HG02588 (cell line): ENCODE data around the gene CLDN9.

ENCODE experiments used
- ATAC-seq: cut with Tn5 transposase; IDR thresholded peaks from one replicate; pipeline ENCODE4 v1.9.1; 2021; ENCODE audit warnings: mild to moderate bottlenecking, moderate library complexity; ENCODE audit not compliant: unreplicated experiment

The CLDN9 gene, protein sequence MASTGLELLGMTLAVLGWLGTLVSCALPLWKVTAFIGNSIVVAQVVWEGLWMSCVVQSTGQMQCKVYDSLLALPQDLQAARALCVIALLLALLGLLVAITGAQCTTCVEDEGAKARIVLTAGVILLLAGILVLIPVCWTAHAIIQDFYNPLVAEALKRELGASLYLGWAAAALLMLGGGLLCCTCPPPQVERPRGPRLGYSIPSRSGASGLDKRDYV

DNA sequence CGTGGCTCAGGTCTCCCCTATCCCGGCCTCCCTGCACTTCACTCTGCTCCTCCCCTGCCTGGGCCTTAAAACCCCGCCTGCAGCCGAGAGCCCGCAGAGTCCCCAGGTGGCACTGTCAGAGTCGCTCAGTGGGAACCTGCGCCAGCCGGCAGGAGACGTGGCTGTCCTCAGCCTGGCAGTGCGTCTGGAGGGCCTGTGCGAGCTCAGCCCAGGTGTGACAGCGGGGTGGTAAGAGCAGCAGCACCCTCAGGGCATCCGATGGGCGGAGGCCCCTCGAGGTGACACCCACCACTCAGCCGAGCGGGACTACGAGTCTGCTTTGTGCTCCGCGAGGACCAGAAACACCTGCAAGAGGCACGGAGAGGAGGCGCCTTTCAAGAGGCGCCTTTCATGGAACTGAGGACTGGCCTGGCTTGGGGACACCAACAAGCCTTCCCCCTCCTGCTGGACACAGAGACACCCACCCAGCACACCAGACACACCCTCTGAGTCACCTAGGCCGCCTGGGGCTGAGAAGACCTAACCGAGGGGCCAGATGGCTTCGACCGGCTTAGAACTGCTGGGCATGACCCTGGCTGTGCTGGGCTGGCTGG lies at the start of gene CLDN9:
TSS of gene CLDN9 (plus strand) at position 96 of the 593 bp plus-strand sequence. CDS start at position 536, 440 bp downstream.
- ATAC-seq, result no peak

DNA sequence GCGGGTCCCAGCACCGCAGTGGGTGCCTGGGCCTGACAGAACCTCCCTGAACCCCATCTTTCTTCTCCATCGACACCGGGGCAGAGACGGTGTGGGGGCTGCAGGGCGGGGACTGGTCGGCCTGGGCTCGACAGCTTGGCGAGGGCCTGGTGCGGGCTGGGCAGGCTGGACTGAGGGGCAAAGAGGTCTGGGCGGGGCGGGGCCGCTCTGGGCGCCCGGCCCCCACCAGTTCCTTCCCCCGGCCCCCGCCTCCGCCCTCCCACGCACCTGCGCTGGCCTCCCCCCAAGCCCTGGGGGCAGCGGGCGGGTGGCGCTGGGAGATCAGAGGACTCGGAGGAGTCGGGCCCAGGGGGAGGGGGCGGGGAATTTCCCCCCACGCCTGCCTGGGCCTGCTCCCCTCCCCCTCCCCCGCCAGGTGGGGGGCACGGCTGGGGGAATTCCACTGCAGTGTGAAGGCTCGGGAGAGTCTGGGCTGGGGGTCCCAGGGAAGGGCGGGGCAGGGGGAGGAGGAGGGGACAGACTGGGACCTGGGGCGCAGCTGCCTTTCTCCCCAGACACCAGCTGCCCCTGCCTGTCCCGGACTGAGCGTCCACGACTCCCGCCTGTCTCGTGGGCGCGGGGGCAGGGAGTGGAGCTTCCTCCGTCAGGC lies 49.5 kb upstream of the CLDN9 start:
- no peak for ATAC-seq

DNA sequence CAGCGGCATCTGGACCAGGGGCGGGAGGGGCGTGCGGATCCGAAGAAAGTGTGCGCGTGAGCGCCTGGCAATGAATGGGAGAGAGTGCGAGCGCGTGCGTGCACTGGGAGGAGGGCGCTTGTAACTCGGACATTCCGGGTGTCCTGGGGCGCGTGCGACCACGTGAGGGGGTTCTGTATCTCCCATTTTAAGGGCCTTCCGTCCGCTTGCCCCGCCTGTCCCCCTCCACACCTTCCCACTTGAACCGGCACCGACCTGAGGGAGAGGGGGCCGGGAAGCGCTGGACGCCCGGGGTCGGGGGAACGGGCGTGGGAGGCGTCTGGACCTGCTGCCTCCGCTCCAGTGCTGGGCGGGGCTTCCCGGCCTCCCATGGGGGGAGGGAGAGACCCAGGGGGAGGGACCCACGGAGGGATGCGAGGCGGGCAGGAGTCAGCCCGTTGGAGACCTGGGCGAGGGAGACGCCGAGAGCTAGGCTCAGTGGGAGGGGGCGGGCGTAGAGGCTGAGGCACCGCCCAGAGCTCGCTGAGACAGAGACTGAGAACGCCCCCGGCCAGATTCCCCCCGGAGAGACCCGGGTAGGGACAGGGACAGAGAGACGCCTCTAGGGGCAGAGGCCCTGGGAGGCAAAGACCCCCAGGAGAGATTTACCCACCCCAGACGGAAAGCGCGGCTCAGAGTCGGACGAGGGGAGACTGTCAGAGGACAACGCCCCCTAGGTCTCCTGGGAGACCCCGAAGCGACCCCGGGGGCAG lies 48.8 kb upstream of the CLDN9 start, which contains the start of gene KREMEN2:
TSS of gene KREMEN2 (plus strand) at position 553 of the 752 bp plus-strand sequence. CDS start 246 bp downstream, outside the sequence.
- no peak for ATAC-seq

DNA sequence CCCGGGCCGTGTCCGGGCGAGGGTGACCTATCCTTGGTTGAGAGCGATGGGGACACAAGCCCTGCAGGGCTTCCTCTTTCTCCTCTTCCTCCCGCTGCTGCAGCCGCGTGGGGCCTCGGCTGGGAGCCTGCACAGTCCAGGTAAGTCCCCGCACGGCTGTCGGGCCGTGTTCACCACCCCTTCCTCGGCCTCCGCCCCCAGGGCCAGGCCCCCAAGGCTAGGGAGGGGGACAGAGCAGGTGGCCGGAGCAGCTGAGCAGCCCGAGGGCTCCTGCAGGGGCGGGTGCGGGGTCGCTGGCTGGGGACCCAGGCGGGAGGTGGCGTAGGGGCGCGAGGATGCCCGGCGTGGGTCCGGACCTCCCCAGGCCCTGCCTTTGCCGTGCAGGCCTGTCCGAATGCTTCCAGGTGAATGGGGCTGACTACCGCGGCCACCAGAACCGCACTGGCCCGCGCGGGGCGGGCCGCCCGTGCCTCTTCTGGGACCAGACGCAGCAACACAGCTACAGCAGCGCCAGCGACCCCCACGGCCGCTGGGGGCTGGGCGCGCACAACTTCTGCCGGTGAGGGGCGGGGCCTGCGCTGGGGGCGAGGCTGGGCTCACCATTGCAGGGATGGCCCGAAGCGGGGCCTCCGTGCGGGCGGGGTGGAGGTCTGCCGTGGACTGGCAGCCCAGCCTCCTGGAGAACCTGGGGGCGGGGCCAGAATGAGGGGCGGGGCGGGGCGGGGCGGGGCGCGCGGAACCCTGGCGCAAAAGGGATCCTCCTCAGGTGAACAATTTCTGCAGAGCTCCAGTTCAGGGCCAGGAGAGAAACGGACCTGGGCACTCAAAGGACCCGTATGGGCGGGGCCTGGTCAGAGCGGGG lies 48.0 kb upstream of the CLDN9 start:
- ATAC-seq, result no peak

DNA sequence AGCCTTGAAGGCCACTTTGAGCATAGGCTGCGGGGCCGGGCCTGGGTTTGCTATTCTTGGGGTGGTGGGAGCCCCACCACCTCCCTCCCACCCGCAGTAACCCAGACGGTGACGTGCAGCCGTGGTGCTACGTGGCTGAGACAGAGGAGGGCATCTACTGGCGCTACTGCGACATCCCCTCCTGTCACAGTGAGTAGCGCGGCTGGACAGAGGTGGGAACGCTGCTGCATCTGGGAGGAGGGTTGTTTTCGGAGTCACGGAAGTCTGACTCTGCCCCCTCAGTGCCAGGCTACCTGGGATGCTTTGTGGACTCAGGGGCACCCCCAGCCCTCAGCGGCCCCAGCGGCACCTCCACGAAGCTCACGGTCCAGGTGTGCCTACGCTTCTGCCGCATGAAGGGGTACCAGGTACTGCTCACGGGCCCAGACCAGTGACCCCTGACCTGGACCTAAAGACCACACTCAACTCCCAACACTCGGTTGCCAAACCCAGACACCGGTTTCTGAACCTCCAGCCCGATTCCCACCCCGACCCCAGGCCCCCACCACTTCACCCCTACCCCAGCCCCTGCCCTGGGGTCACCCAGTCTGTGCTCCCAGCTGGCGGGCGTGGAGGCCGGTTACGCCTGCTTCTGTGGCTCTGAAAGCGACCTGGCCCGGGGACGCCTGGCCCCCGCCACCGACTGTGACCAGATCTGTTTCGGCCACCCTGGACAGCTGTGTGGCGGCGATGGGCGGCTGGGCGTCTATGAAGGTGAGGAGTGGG lies 46.5 kb upstream of the CLDN9 start:
- ATAC-seq, result no peak

DNA sequence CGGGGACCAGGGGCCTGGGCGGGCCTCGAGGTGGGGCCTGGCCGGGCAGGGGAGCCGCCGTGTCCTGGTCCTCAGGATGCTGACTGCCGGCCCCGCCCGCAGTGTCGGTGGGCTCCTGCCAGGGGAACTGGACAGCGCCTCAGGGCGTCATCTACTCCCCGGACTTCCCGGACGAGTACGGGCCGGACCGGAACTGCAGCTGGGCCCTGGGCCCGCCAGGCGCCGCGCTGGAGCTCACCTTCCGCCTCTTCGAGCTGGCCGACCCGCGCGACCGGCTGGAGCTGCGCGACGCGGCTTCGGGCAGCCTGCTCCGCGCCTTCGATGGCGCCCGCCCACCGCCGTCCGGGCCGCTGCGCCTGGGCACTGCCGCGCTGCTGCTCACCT lies 45.9 kb upstream of the CLDN9 start:
- ATAC-seq, result no peak

DNA sequence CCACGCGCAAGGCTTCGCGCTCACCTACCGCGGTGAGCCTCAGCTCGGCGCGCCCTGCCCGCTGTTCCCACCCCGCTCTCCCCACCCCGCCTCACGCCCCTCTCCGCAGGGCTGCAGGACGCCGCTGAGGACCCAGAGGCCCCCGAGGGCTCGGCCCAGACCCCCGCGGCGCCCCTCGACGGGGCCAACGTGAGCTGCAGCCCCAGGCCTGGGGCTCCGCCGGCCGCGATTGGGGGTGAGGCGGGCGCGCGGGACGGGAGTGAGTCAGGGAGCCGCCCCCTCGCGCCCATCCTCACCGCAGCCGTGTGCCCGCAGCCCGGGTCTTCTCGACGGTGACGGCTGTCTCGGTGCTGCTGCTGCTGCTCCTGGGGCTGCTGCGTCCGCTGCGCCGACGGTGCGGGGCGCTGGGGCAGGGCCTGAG lies 45.5 kb upstream of the CLDN9 start:
- no peak for ATAC-seq

DNA sequence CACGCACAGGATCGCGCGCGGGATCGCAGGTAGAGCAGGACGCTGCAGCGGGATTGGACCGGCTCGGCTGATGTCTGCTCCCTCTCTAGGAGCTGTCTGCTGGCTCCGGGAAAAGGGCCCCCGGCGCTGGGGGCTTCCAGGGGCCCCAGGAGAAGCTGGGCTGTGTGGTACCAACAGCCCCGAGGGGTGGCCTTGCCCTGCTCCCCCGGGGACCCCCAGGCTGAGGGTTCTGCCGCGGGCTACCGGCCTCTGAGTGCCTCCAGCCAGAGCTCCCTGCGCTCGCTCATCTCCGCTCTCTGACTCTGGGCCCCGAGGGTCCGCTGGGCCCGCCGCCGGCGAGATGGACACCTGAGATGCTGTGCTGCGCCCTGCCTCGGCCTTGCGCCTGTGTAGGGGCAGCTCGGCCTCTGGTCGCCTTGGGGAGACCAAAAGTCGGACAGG lies 45.0 kb upstream of the CLDN9 start:
- no peak for ATAC-seq

DNA sequence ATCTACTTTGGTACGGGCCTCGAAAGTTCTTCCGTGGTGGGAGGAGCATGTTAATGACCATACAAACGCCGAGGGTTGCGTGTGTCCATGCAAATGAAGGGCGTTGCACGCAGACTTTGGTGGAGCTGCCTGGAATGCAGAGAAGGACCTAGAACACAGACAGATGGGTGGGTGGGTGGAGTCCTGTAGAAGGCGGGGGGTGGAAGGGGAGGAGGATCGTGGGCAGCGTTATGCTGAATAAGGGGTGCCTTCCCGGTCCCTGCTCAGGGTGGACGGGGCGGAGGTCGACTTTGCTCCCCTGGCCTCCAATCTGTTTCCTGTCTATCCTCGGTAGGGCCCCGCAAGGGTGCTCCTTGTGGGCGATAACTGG lies 44.4 kb upstream of the CLDN9 start:
- no peak for ATAC-seq

DNA sequence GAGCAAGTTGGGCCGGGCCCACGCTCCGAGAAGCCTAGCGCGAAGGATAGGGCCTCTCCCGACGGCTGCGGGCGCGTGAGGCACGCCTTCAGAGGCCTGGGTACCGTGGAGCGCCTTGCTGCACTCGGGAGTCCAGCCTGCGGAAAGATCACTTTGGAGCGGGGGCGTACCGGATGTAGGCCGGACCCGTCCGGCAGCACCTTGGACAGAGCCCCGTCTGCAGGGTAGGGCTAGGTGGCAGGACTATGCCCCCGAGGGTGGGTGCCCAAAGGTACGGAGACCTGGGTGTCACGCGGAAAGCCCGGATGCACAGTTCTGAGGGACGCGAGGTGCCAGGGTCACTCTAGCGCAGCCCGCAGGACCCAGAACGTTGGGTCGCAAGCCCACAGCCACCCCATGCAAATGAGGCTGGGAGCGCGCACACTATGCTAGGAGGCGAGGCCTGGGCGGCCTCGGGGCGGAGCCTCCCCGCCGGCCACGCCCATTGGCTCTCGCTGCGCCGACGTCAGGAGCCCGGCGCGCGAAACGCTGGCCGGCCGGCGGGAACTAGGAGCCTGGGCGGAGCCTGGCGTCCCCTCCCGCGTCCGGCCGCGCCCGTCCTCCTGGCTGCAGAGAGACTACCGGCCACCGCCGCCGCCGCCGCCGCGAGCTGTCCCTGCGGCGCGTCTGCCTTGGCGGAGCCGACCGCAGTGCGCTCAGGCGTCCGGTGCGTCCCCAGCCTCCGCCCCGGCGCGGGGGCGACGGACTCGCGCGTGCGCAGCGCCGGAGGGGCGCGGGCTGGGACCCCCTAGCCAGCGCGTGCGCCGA lies 43.8 kb upstream of the CLDN9 start, which contains the start of gene PAQR4:
TSS of gene PAQR4 (plus strand) at position 611 of the 807 bp plus-strand sequence. CDS start 327 bp downstream, outside the sequence.
- ATAC-seq, result peak; percentile 66

DNA sequence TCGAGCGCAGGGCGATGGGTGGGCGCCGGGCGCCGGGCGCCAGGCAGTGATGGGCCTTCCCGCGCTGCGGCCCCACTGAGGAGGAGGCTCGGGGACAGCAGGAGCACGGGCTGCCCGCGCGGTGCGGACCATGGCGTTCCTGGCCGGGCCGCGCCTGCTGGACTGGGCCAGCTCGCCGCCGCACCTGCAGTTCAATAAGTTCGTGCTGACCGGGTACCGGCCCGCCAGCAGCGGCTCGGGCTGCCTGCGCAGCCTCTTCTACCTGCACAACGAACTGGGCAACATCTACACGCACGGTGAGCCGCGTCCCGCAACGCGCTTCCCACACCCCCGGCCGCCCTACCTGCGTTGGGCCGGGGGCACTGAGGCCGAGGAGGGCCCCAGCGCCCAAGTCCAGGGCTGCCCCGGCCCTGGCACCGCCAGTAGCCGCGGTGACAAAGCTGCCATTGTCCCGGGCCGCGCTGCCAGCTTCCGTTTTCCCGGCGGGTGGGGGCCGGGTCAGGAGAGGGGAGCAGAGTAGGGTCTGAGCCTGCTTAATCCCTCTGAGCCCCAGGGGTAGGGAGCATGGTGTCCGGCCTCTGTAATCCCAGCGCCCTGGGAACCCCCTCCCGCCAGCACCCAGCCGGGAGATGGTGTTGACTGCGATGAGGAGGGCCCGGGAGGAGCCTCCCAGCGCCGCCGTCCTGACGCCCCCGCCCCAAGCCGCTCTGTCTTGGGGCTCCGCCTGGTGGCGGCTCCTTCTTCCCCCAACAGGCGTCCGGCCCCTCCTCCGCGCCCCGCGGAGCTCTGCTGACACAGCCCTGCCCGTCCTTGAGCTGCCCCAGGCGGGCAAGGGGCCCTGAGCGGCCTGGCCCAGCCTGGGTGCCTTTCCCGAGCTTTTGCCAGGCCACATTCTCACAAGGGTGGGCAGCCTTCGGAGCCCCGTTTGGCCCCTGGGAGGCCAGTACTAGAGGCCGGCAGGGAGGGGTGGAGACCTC lies 42.9 kb upstream of the CLDN9 start:
- ATAC-seq, result no peak

DNA sequence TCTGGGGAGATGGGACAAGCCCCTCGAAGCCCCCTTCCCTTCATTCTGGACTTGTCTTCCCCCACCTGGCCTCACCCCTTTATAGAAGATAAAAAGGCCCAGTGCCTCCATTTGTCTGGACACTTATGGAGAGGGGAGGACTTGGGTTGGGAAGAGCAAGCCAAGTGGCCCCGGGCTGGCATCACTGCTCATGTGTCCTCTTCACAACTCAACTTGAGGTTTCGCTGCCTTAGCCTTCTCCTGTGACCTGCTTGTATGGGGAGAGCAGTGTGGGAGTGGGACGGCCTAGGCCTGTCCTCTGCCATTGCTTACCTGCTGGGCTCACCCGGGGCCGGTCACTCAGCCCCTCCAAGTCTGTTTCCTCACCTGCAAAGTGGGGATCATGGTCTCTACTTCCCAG lies 42.2 kb upstream of the CLDN9 start:
- no peak for ATAC-seq

DNA sequence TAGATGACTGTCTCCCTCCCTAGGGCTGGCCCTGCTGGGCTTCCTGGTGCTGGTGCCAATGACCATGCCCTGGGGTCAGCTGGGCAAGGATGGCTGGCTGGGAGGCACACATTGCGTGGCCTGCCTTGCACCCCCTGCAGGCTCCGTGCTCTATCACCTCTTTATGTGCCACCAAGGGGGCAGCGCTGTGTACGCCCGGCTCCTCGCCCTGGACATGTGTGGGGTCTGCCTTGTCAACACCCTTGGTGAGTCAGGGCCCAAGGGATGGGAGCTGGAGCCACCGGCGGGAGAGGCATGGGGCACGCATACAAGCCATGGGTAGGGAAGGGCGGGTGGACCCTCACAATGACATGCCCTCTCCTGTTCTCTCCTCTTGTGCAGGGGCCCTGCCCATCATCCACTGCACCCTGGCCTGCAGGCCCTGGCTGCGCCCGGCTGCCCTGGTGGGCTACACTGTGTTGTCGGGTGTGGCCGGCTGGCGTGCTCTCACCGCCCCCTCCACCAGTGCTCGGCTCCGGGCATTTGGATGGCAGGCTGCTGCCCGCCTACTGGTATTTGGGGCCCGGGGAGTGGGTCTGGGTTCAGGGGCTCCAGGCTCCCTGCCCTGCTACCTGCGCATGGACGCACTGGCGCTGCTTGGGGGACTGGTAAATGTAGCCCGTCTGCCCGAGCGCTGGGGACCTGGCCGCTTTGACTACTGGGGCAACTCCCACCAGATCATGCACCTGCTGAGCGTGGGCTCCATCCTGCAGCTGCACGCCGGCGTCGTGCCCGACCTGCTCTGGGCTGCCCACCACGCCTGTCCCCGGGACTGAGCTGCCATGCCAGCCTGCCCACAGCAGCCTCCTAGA lies 41.4 kb upstream of the CLDN9 start:
- ATAC-seq, result no peak

DNA sequence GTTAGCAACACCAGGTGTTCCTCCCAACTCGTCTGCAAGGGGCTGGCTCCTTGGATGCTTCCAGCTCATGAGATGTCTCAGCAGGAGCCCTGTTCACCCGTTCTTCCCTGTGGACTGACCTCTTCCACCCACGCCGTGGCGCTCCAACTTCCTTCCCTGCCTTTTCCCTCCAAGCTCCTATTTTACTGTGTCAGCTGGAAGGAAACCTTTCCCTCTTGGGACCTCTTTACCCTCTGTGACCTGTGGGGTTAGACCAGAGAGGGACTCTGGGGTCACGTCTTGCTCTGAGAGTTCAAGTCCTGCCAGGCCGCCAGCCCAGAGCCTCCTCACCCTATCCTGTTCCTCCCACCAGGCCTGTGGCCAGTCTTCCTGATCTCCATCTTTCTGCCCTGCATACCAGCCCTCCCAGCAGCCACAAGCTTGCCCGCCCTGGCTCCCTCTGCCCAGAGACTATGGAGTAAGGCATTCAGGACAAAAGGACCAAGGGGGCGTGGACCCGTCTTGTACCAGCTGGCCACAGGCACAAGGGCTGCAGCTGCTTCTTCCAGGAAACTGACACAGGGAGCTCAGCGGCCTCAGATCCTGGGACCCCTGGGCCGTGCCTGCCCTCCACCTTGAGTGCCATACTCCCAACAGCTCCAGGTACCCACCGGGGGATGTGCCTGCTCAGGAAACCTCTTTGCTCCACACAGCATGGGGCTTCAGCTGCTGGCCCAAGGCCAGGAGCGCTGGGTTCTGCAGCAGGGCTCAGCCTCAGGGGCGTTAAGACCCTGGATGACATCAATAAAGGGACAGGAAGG lies 40.5 kb upstream of the CLDN9 start:
- no peak for ATAC-seq

DNA sequence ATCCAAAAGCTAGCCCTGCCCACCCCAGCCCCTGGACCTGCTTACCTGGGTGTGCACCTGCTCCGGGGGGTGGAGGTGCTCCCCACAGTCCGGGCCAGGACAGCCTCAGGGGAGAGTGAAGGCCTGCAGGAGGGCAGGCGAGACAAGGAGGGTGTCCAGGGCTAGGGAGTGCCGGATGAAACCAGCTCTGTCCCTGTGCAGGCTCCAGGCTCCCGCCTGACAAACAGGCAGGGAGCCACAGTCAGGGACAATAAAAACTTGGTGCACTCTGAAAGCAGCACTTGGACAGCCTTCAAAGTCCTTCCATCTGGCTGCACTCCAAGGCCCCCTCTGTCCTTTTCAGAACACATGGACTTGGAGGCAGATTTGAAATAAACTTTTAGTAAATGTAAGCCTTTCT lies 39.6 kb upstream of the CLDN9 start:
- ATAC-seq, result no peak
